H9 (cell line): ENCODE results near the gene APOA1. TPM values are rescaled to one million over a fixed set of nuclear protein-coding genes. Genes with fewer than 3 reads are reported as not detected.

Source experiments
- DNase-seq: peaks from one replicate; pipeline ENCODE4 v3.0.0-alpha.2; 2017
- H2AFZ ChIP-seq: one replicate; pipeline ENCODE4 v1.6.1; 2013; ENCODE audit warnings: mild to moderate bottlenecking, low read length, control low read depth, moderate library complexity
- H2AK5ac ChIP-seq: 2 replicates; pipeline ENCODE4 v1.6.1; 2013; ENCODE audit warnings: low read length, control low read depth, mixed read lengths; ENCODE audit not compliant: insufficient read length
- H2BK120ac ChIP-seq: one replicate; pipeline ENCODE4 v1.6.1; 2013; ENCODE audit warnings: low read depth, mild to moderate bottlenecking, low read length, control low read depth, inconsistent platforms; ENCODE audit not compliant: poor library complexity, severe bottlenecking
- H2BK12ac ChIP-seq: 2 replicates; pipeline ENCODE4 v1.6.1; 2013; ENCODE audit warnings: low read length, control low read depth, mixed read lengths, low read depth; ENCODE audit not compliant: insufficient read length
- H2BK15ac ChIP-seq: 2 replicates; pipeline ENCODE4 v1.6.1; 2013; ENCODE audit warnings: low read depth, low read length, control low read depth
- H2BK20ac ChIP-seq: one replicate; pipeline ENCODE4 v1.6.1; 2013; ENCODE audit warnings: low read depth, mild to moderate bottlenecking, low read length, control low read depth, inconsistent platforms; ENCODE audit not compliant: poor library complexity, severe bottlenecking
- H2BK5ac ChIP-seq: 2 replicates; pipeline ENCODE4 v1.6.1; 2013; ENCODE audit warnings: low read length, control low read depth, mixed read lengths; ENCODE audit not compliant: insufficient read length
- H3K14ac ChIP-seq: 2 replicates; pipeline ENCODE4 v1.6.1; 2013; ENCODE audit warnings: low read length, control low read depth; ENCODE audit not compliant: insufficient read depth
- H3K18ac ChIP-seq: 2 replicates; pipeline ENCODE4 v1.6.1; 2013; ENCODE audit warnings: low read depth, mild to moderate bottlenecking, mixed read lengths, low read length, control low read depth; ENCODE audit not compliant: insufficient read length
- H3K23ac ChIP-seq: 2 replicates; pipeline ENCODE4 v1.6.1; 2013; ENCODE audit warnings: low read length, control low read depth, mixed read lengths, low read depth; ENCODE audit not compliant: insufficient read length
- H3K23me2 ChIP-seq: 2 replicates; pipeline ENCODE4 v1.6.1; 2013; ENCODE audit warnings: low read depth, mild to moderate bottlenecking, mixed read lengths, low read length, control low read depth; ENCODE audit not compliant: insufficient read length, poor library complexity, severe bottlenecking
- H3K27ac ChIP-seq: 2 replicates; pipeline ENCODE4 v1.5.1; 2013; ENCODE audit warnings: low read length, control low read depth, mixed read lengths, low read depth; ENCODE audit not compliant: insufficient read length
- H3K27me3 ChIP-seq: 2 replicates; pipeline ENCODE4 v1.6.1; 2013; ENCODE audit warnings: low read length, control low read depth, inconsistent platforms; ENCODE audit not compliant: insufficient read depth
- H3K4ac ChIP-seq: 2 replicates; pipeline ENCODE4 v1.6.1; 2013; ENCODE audit warnings: low read depth, mild to moderate bottlenecking, control low read depth, inconsistent platforms, low read length, moderate library complexity
- H3K4me1 ChIP-seq: 2 replicates; pipeline ENCODE4 v1.6.1; 2013; ENCODE audit warnings: low read length, control low read depth, inconsistent platforms; ENCODE audit not compliant: insufficient read depth
- H3K4me2 ChIP-seq: 2 replicates; pipeline ENCODE4 v1.6.1; 2013; ENCODE audit warnings: low read length, control low read depth, mixed read lengths; ENCODE audit not compliant: insufficient read length, insufficient read depth
- H3K56ac ChIP-seq: 2 replicates; pipeline ENCODE4 v1.6.1; 2013; ENCODE audit warnings: low read depth, mild to moderate bottlenecking, mixed read lengths, low read length, control low read depth; ENCODE audit not compliant: insufficient read length
- H3K79me1 ChIP-seq: 2 replicates; pipeline ENCODE4 v1.6.1; 2013; ENCODE audit warnings: low read depth, mild to moderate bottlenecking, moderate library complexity, low read length, control low read depth, inconsistent platforms; ENCODE audit not compliant: insufficient read depth, poor library complexity, severe bottlenecking
- H3K79me2 ChIP-seq: 2 replicates; pipeline ENCODE4 v1.6.1; 2013; ENCODE audit warnings: low read length, control low read depth, inconsistent platforms; ENCODE audit not compliant: insufficient read depth
- H3K9ac ChIP-seq: 2 replicates; pipeline ENCODE4 v1.6.1; 2013; ENCODE audit warnings: low read length, control low read depth, mixed read lengths; ENCODE audit not compliant: insufficient read length; ENCODE audit errors: extremely low read depth
- H3K9me3 ChIP-seq: one replicate; pipeline ENCODE4 v1.6.1; 2013; ENCODE audit warnings: low read depth, low read length, inconsistent platforms; ENCODE audit not compliant: control insufficient read depth
- H3T11ph ChIP-seq: one replicate; pipeline ENCODE4 v1.6.1; 2013; ENCODE audit warnings: mild to moderate bottlenecking, low read length, control low read depth, inconsistent platforms
- H4K20me1 ChIP-seq: one replicate; pipeline ENCODE4 v1.6.1; 2013; ENCODE audit not compliant: control insufficient read depth, insufficient read length, insufficient read depth
- H4K5ac ChIP-seq: 2 replicates; pipeline ENCODE4 v1.6.1; 2013; ENCODE audit warnings: low read depth, mild to moderate bottlenecking, mixed read lengths, low read length, control low read depth; ENCODE audit not compliant: insufficient read length
- H4K8ac ChIP-seq: replicated peaks from 2 replicates; pipeline ENCODE4 v1.6.1; 2013; ENCODE audit warnings: low read length, control low read depth, mixed read lengths, low read depth; ENCODE audit not compliant: insufficient read length
- H4K91ac ChIP-seq: 2 replicates; pipeline ENCODE4 v1.6.1; 2013; ENCODE audit warnings: low read depth, mild to moderate bottlenecking, moderate library complexity, mixed read lengths, low read length, control low read depth; ENCODE audit not compliant: insufficient read length
- H3K27ac Mint-ChIP-seq, 3 experiments: 2 replicates in 2 of 3; 3 replicates in 1 of 3; pipeline ENCODE4 v1.8.0; 2020 to 2021; ENCODE audit warnings: mixed read lengths in 3 of 3, mild to moderate bottlenecking in 1 of 3, moderate library complexity in 1 of 3
- H3K27me3 Mint-ChIP-seq: 2 replicates; pipeline ENCODE4 v1.8.0; 2021; ENCODE audit warnings: low read depth, mild to moderate bottlenecking, moderate library complexity, mixed read lengths
- H3K36me3 Mint-ChIP-seq, 3 experiments: 2 replicates in 2 of 3; 3 replicates in 1 of 3; pipeline ENCODE4 v1.8.0; 2020 to 2021; ENCODE audit warnings: low read depth in 3 of 3, mixed read lengths in 3 of 3; ENCODE audit not compliant: insufficient read depth in 1 of 3
- H3K4me1 Mint-ChIP-seq, 2 experiments: 2 replicates each; pipeline ENCODE4 v1.8.0; 2020; ENCODE audit warnings: mixed read lengths in 2 of 2
- H3K4me3 Mint-ChIP-seq, 2 experiments: 2 replicates in 1 of 2; 3 replicates in 1 of 2; pipeline ENCODE4 v1.8.0; 2020 to 2021; ENCODE audit warnings: mild to moderate bottlenecking in 2 of 2, mixed read lengths in 2 of 2, moderate library complexity in 1 of 2
- H3K9me3 Mint-ChIP-seq, 2 experiments: 2 replicates in 1 of 2; 3 replicates in 1 of 2; pipeline ENCODE4 v1.8.0; 2020; ENCODE audit warnings: mild to moderate bottlenecking in 2 of 2, mixed read lengths in 2 of 2, moderate library complexity in 1 of 2
- CTCF ChIP-seq: fragments of 200-600 bp; sonication (generic); conservative IDR thresholded peaks from 3 replicates; pipeline ENCODE4 v1.8.0; 2021; ENCODE audit warnings: antibody characterized with exemption, mild to moderate bottlenecking
- WGBS: extraction: QIAGEN DNeasy Blood & Tissue Kit; methylation state at CpG from one replicate; pipeline ENCODE4 v1.1.7; 2013; ENCODE audit warnings: missing lambda C conversion rate, low lambda C conversion rate, mixed read lengths; ENCODE audit not compliant: insufficient read length; ENCODE audit errors: extremely low coverage; 5-methylcytosine and 5-hydroxymethylcytosine counted together
- total RNA-seq: library from RNA; stranded (reverse); gene quantifications from 2 replicates; pipeline ENCODE4 v1.2.1, GENCODE V29; 2021

APOA1 gene
- total RNA-seq, 1 experiment from 2014 or later = 0.68 TPM

GRCh38 chr11:116856423-116856822 is 19.0 kb upstream of the APOA1 start:
- no peaks in the 10 kb centered on the region for H3K9me3 ChIP-seq
- H2AFZ ChIP-seq = no peak overlapping the region
- H3K79me1 ChIP-seq = no peaks in the 10 kb centered on the region
- H2AK5ac ChIP-seq = no peak overlapping the region
- H3K36me3 Mint-ChIP-seq = peaks cover 20 to 58% (median 56%) of the 10 kb centered on the region in 3 experiments
- WGBS = no CpG with 5 or more reads among the region's 5 CpGs
- H3K9ac ChIP-seq = no peak overlapping the region
- H3T11ph ChIP-seq = no peak overlapping the region
- no peak overlapping the region for H3K56ac ChIP-seq
- H3K27ac Mint-ChIP-seq = peak overlapping the region in 1 of 3 experiments; percentile 8; a peak in 2 of 7 replicates
- H3K23ac ChIP-seq = no peak overlapping the region
- H3K14ac ChIP-seq = no peak overlapping the region
- no peaks in the 10 kb centered on the region for H3K27me3 ChIP-seq
- H4K5ac ChIP-seq = no peak overlapping the region
- H2BK20ac ChIP-seq = no peak overlapping the region
- H3K27ac ChIP-seq = no peak overlapping the region
- no peak overlapping the region for H2BK5ac ChIP-seq
- no peaks in the 10 kb centered on the region for H3K79me2 ChIP-seq
- no peak overlapping the region for H3K4me2 ChIP-seq
- H3K4me1 Mint-ChIP-seq = no peaks in the 10 kb centered on the region
- H2BK15ac ChIP-seq = no peak overlapping the region
- TF ChIP-seq CTCF = no peak
- no peak overlapping the region for H2BK120ac ChIP-seq
- H3K4me3 Mint-ChIP-seq = no peak overlapping the region
- no peaks in the 10 kb centered on the region for H3K4me1 ChIP-seq
- no peak overlapping the region for H4K91ac ChIP-seq
- H3K23me2 ChIP-seq = no peaks in the 10 kb centered on the region
- H2BK12ac ChIP-seq = no peak overlapping the region
- H4K8ac ChIP-seq = no peak overlapping the region
- no peaks in the 10 kb centered on the region for H3K9me3 Mint-ChIP-seq
- no peak overlapping the region for H3K18ac ChIP-seq
- H4K20me1 ChIP-seq = no peaks in the 10 kb centered on the region
- no peak for DNase-seq
- no peaks in the 10 kb centered on the region for H3K27me3 Mint-ChIP-seq
- H3K4ac ChIP-seq = no peak overlapping the region
